Measurements from ENCODE around the gene CLDN34.

- no peak for TF ChIP-seq EZH2phosphoT487 (IDR thresholded peaks at IDR 0.05; ENCODE audit: borderline replicate concordance, low read depth)
- TF ChIP-seq CTCF (IDR thresholded peaks at IDR 0.05), result no peak
- TF ChIP-seq RCOR1 (IDR thresholded peaks at IDR 0.05; ENCODE audit: low read length), result no peak
- no peak for TF ChIP-seq MAX (IDR thresholded peaks at IDR 0.05; ENCODE audit: low read depth)
- no peak for TF ChIP-seq ELF1 (IDR thresholded peaks at IDR 0.05)
- TF ChIP-seq PBX3 (IDR thresholded peaks at IDR 0.05), result no peak
- TF ChIP-seq RFX5 (IDR thresholded peaks at IDR 0.05; ENCODE audit: low read length), result no peak
- no peak for TF ChIP-seq SMC3 (IDR thresholded peaks at IDR 0.05; ENCODE audit: low read depth, low read length)
- no peak for TF ChIP-seq POLR2AphosphoS5 (IDR thresholded peaks at IDR 0.05; ENCODE audit: low read depth, low read length)
- no peak for TF ChIP-seq TAF1 (IDR thresholded peaks at IDR 0.05; ENCODE audit: borderline replicate concordance, low read depth, low read length)
Measured at GRCh38 chrX:9926002-9926401, 41.2 kb upstream of the CLDN34 start.

All from SK-N-SH (cell line).